GM18951 (cell line): ENCODE measurements around the gene UQCC2.

ENCODE experiments used
- POLR2A ChIP-seq: IDR thresholded peaks from 4 replicates; pipeline ENCODE4 v1.6.1; 2011; ENCODE audit warnings: mild to moderate bottlenecking; ENCODE audit not compliant: insufficient read length, insufficient read depth; ENCODE audit errors: extremely low read depth
- in situ Hi-C: fragments of 300-500 bp; cut with MboI; formaldehyde crosslinking; loops from one replicate; pipeline ENCODE4 v1.12.0; 2022; ENCODE audit warnings: low sequenced_read_pairs, mixed read lengths, inconsistent platforms; ENCODE audit not compliant: unreplicated experiment

UQCC2 gene

GRCh38 chr6:33704215-33705066 is 7.1 kb downstream of the UQCC2 start:
- in situ Hi-C loops = loop anchor here (10.0 kb wide), 1 partner anchor 120 kb away; the partner anchor contains the start of gene BAK1
- TF ChIP-seq POLR2A = no peak

- in situ Hi-C loops = loop anchor here (10.0 kb wide), 1 partner anchor 118 kb away; the partner anchor contains the start of gene BAK1
Observed at GRCh38 chr6:33702345-33702977, 9.0 kb downstream of the UQCC2 start.

GRCh38 chr6:33700391-33701050 is 11.0 kb downstream of the UQCC2 start:
- in situ Hi-C loops = loop anchor here (10.0 kb wide), 1 partner anchor 116 kb away; the partner anchor contains the start of gene BAK1
- TF ChIP-seq POLR2A = no peak

More at GRCh38 chr6:33702345-33702977, 9.0 kb downstream of the UQCC2 start:
- TF ChIP-seq POLR2A = no peak

GRCh38 chr6:33699739-33700138 is 11.8 kb downstream of the UQCC2 start:
- TF ChIP-seq POLR2A = no peak
- in situ Hi-C loops = loop anchor here (10.0 kb wide), 1 partner anchor 115 kb away; the partner anchor contains the start of gene BAK1

- in situ Hi-C loops = no loop called here
Observed at GRCh38 chr6:33699131-33699530, 12.4 kb downstream of the UQCC2 start.

GRCh38 chr6:33698494-33698893 is 13.0 kb downstream of the UQCC2 start:
- in situ Hi-C loops = no loop called here
- TF ChIP-seq POLR2A = no peak

More at GRCh38 chr6:33699131-33699530, 12.4 kb downstream of the UQCC2 start:
- TF ChIP-seq POLR2A = no peak

- TF ChIP-seq POLR2A = no peak
- in situ Hi-C loops = no loop called here
Observed at GRCh38 chr6:33697845-33698244, 13.7 kb downstream of the UQCC2 start.

- in situ Hi-C loops = no loop called here
- TF ChIP-seq POLR2A = no peak
Observed at GRCh38 chr6:33696548-33697518, 14.7 kb downstream of the UQCC2 start.

- in situ Hi-C loops = no loop called here
- TF ChIP-seq POLR2A = no peak
Observed at GRCh38 chr6:33696076-33696475, 15.4 kb downstream of the UQCC2 start.

GRCh38 chr6:33695451-33695887 is 16.0 kb downstream of the UQCC2 start:
- in situ Hi-C loops = no loop called here
- no peak for TF ChIP-seq POLR2A

- TF ChIP-seq POLR2A = no peak
- in situ Hi-C loops = no loop called here
Observed at GRCh38 chr6:33694977-33695376, 16.5 kb downstream of the UQCC2 start.

GRCh38 chr6:33694401-33694931 is 17.0 kb downstream of the UQCC2 start:
- in situ Hi-C loops = no loop called here
- TF ChIP-seq POLR2A = no peak
